ENCODE results near the gene NEUROG1.

The NEUROG1 gene

GRCh38 chr5:135569755-135570452 is 34.1 kb upstream of the NEUROG1 start:
- ChIA-PET CTCF (interaction anchor here (0.7 to 2.4 kb wide), 13 partner anchors 8 to 386 kb away, joined by 3 to 8 read pairs (median 3); partner anchors contain the start of gene CXCL14), POLR2A (ENCODE audit: low non-redundant PET) (no interaction called here)
- no peak overlapping the region for H3K27ac ChIP-seq
- DNase-seq (ENCODE audit: low spot score), result peak; percentile 55
- TF ChIP-seq CTCF (conservative IDR thresholded peaks at IDR 0.05; ENCODE audit: low read depth), result peak; percentile 54

- CTCF ChIA-PET, result interaction anchor here (0.8 to 2.4 kb wide), 6 partner anchors 10 to 259 kb away, joined by 3 to 8 read pairs (median 4); partner anchors contain the start of gene CXCL14
Measured at GRCh38 chr5:135568923-135569360, 33.2 kb upstream of the NEUROG1 start.

GRCh38 chr5:135568246-135568645 is 32.5 kb upstream of the NEUROG1 start:
- CTCF ChIA-PET, result interaction anchor here (0.6 to 4.7 kb wide), 5 partner anchors 16 to 262 kb away, joined by 3 to 80 read pairs (median 5); no protein-coding TSS in a partner anchor
- no peak overlapping the region for H3K27ac ChIP-seq
- POLR2A ChIA-PET (ENCODE audit: low non-redundant PET), result no interaction called here
- DNase-seq (ENCODE audit: low spot score), result no peak
- TF ChIP-seq CTCF (conservative IDR thresholded peaks at IDR 0.05; ENCODE audit: low read depth), result no peak

More at GRCh38 chr5:135568923-135569360, 33.2 kb upstream of the NEUROG1 start:
- no peak for DNase-seq (ENCODE audit: low spot score)
- no peak for TF ChIP-seq CTCF (conservative IDR thresholded peaks at IDR 0.05; ENCODE audit: low read depth)
- H3K27ac ChIP-seq, result no peak overlapping the region
- POLR2A ChIA-PET (ENCODE audit: low non-redundant PET), result no interaction called here

- POLR2A ChIA-PET (ENCODE audit: low non-redundant PET), result interaction anchor here (0.7 kb wide), 1 partner anchor 204 kb away, joined by 8 read pairs; no protein-coding TSS in a partner anchor
- no peak overlapping the region for H3K27ac ChIP-seq
- no peak for TF ChIP-seq CTCF (conservative IDR thresholded peaks at IDR 0.05; ENCODE audit: low read depth)
- no peak for DNase-seq (ENCODE audit: low spot score)
- CTCF ChIA-PET, result interaction anchor here (0.6 to 4.7 kb wide), 8 partner anchors 9 to 263 kb away, joined by 3 to 80 read pairs (median 11); partner anchors contain the start of gene CXCL14
Measured at GRCh38 chr5:135567661-135568060, 31.9 kb upstream of the NEUROG1 start.

GRCh38 chr5:135566422-135567400 is 30.9 kb upstream of the NEUROG1 start:
- no peak overlapping the region for H3K27ac ChIP-seq
- CTCF ChIA-PET, result interaction anchor here (0.5 to 4.7 kb wide), 55 partner anchors 8 to 628 kb away, joined by 3 to 80 read pairs (median 4); partner anchors contain the start of genes CXCL14 and SLC25A48
- DNase-seq (ENCODE audit: low spot score), result no peak
- POLR2A ChIA-PET (ENCODE audit: low non-redundant PET), result interaction anchor here (0.7 kb wide), 1 partner anchor 203 kb away, joined by 8 read pairs; no protein-coding TSS in a partner anchor
- TF ChIP-seq CTCF (conservative IDR thresholded peaks at IDR 0.05; ENCODE audit: low read depth), result peak; percentile 38

Data from RWPE1 (cell line).